ES-I3 (cell line): Measurements from ENCODE around the gene TRIL.

ENCODE experiments used
- H3K36me3 ChIP-seq: 2 replicates; pipeline ENCODE4 v1.6.1; 2013; ENCODE audit warnings: mild to moderate bottlenecking, low read length, control low read depth, moderate library complexity; ENCODE audit not compliant: insufficient read depth
- H3K4me1 ChIP-seq: 2 replicates; pipeline ENCODE4 v1.6.1; 2013; ENCODE audit warnings: mild to moderate bottlenecking, control low read depth, low read length; ENCODE audit not compliant: insufficient read depth
- H3K9ac ChIP-seq: 2 replicates; pipeline ENCODE4 v1.6.1; 2013; ENCODE audit warnings: low read depth, mild to moderate bottlenecking, low read length, moderate library complexity
- H3K9me3 ChIP-seq: 2 replicates; pipeline ENCODE4 v1.6.1; 2013; ENCODE audit warnings: mild to moderate bottlenecking, low read length, moderate library complexity; ENCODE audit not compliant: control insufficient read depth, insufficient read depth

Gene TRIL

DNA sequence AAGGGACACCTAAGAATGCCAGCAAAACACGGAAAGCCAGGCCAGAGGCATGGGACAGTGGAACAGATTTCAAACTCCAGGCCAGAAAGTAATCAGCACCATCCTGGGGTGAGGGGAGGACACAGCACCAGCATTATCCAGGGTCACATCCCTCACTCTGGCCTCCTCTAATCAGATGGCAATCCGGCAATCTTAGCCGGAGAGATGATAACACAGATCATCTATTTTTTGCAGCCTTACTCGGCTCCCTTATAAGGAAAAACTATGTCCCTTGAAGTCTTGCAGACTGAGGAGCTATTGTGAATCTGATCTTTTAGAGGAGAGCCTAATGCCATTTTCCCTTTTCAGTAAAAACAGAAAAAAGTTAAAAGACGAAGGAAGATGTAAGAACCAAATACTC, 16.5 kb downstream of the TRIL start:
- no peak overlapping the region for H3K9ac ChIP-seq
- H3K4me1 ChIP-seq, result no peaks in the 10 kb centered on the region
- H3K9me3 ChIP-seq, result no peaks in the 10 kb centered on the region; the same call in 1 of the 2 replicates
- no peaks in the 10 kb centered on the region for H3K36me3 ChIP-seq

DNA sequence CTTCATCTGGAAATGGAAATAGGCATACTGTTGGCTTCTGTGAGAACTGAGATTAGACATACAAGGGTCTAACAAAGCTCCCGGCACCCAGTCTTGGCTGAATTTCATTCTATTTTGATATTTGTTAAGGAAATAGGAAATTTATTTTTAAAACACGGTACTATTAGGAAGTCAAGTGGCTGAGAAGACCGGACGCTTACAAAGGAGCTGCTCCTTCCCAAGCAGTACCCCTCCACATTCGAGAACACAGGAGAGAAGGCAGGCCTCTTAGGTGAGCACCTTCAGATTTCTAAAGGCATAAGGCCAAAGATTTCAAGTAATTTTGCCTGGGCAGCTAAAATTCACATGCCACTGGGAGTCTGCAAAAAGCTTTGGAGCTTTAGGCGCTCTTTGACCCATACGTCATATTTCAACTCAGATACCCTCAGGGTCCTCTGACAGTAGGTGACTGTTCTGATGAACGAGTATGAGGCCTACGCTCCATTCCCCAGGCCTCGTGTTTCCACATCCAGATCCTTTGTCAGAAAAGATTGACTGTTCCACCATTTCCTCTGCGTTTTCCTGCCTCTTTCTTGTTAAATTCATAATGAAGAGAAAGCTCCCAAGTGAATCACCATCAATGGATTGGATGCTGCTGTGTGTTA, 17.3 kb downstream of the TRIL start:
- Histone ChIP-seq H3K4me1 (no peaks in the 10 kb centered on the region), H3K9me3 (no peaks in the 10 kb centered on the region), H3K9ac (no peak overlapping the region), H3K36me3 (no peaks in the 10 kb centered on the region)

DNA sequence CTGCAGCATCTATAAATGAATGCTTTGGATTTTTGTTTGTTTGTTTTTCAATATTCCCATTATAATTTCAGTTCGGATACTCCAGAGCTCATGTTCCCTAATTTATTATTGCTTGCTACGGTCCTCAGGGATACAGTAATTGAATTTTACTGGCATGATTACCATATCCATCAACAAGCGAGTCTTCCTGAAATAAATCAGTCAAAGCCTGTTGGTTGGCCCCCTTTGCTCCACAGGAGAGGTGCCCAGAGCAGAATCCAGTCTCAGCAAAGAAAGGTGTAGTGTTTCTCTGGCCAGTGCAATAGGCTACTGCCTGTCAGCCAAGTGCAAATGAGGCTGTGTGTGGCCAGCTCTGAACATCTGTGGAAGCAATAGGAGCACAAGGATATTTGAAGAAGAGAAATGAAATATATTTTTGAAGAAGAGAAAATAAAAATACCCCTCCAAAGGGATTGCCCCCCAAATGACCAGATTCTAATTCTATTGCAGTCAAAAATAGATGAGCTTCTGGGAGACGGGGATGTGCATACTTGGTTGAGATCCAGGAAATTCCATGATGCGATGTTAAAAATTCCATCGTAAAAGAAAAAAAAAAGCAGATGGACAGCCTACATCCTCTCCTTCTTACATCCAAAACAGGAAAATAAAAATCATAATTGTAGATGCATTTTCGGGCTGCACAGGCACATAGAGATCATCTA, 18.1 kb downstream of the TRIL start:
- Histone ChIP-seq H3K9me3 (no peaks in the 10 kb centered on the region), H3K9ac (no peak overlapping the region), H3K4me1 (no peaks in the 10 kb centered on the region), H3K36me3 (no peaks in the 10 kb centered on the region)

DNA sequence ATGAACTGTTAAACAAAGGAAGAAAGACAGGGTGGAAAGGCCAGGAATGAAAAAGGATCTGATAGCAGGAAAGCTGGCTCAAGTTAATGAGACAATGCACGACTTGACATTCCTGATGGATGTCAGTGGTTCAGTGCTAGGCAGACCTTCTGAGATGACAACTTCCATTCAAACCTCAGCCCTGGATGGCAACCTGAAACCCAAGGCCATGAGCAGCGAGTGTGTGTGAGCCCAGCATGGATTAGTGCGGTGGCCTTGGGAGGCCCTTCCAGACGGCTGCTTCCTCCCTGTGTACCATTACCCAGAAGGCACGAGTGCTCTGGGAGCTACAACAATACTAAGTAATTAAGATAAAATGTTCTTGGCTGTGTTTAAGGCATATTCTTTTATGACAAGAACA, 18.8 kb downstream of the TRIL start:
- Histone ChIP-seq H3K9ac (no peak overlapping the region), H3K4me1 (0 out of 2 replicates have a peak, but pooled peaks cover 1% of the 10 kb centered on the region), H3K9me3 (no peaks in the 10 kb centered on the region), H3K36me3 (no peaks in the 10 kb centered on the region)

DNA sequence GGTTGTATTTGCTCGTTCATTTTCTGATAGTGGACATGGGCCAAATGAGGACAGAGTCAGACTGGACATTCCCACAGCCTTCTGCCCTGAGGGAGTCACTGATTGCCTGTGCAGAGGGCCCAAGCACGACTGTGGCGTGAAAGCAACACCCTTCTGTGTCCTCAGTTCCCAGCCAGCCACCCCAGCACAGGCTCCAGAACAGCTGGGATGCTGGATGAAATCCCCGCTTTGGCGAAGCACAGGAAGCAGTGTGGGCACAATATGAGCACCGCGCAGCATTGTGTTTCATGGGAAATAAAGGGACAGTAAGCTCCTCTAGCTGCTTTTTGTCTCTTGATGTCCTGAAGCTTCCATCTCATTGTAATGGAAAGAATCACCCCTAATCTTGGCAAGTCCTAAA, 20.5 kb downstream of the TRIL start:
- Histone ChIP-seq H3K4me1 (peaks cover 11% of the 10 kb centered on the region), H3K9me3 (no peaks in the 10 kb centered on the region), H3K9ac (no peak overlapping the region), H3K36me3 (no peaks in the 10 kb centered on the region)

DNA sequence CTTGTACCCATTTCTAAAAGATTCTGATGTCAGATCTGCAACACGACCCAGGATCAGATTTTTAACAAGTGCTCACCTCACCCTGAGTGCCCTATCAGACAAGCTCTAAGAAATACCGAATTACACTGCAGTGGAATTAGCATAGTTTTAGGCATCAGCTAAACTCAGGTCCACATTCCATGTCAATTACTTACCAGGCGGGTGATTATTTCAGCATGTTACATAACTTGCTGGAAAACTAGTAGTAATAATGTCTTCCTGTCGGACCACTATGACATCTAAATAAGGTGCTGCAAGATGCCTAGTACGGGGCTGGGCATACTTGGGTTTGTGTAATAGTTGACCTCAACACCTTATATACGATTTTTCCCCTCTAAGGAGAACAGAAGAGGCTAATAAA, 21.0 kb downstream of the TRIL start:
- peaks cover 11% of the 10 kb centered on the region for H3K4me1 ChIP-seq
- no peak overlapping the region; the same call in 1 of the 2 replicates for H3K9ac ChIP-seq
- no peaks in the 10 kb centered on the region for H3K36me3 ChIP-seq
- no peaks in the 10 kb centered on the region for H3K9me3 ChIP-seq

DNA sequence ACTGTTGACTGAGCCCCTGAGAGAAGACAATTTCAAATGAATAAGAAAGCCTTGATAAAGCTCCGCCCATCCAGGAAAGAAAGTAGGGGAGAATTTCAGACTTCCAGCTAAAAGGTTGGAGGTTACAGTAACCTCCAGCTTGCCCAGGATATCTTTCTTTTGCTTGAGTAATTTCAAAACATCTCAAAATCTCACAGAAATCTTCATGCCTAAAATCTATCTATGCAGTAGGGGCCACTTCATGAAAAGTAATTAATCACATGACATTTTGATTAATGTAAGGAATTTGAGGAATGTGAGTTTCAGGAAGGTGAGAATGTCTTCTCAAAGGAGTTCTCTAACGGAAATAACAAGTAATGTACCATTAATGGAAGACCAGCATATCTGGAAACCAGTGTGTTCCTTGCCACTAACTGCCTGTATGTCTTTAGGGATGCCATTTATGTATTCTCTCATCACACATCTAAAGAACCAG, 24.2 kb downstream of the TRIL start:
- H3K36me3 ChIP-seq, result no peaks in the 10 kb centered on the region
- peaks cover 11% of the 10 kb centered on the region for H3K4me1 ChIP-seq
- H3K9ac ChIP-seq, result peak overlapping the region; percentile 1; the same call in 1 of the 2 replicates
- no peaks in the 10 kb centered on the region for H3K9me3 ChIP-seq

DNA sequence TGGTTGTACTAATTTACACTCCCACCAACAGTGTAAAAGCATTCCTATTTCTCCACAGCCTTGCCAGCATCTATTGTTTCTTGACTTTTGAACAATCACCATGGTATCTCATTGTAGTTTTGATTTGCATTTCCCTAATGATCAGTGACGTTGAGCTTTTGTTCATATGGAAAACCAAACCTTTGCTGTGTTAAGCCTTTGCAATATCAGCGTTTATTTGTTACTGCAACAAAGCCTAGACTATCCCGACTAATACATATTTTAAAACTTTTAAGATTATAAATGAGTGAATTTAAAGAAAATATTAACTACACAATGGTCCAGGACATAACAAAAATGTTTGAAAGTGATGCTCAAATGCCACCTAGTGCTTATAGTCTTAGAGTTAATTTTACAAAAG, 26.6 kb downstream of the TRIL start:
- Histone ChIP-seq H3K4me1 (peaks cover 11% of the 10 kb centered on the region), H3K9ac (no peak overlapping the region), H3K9me3 (no peaks in the 10 kb centered on the region)

DNA sequence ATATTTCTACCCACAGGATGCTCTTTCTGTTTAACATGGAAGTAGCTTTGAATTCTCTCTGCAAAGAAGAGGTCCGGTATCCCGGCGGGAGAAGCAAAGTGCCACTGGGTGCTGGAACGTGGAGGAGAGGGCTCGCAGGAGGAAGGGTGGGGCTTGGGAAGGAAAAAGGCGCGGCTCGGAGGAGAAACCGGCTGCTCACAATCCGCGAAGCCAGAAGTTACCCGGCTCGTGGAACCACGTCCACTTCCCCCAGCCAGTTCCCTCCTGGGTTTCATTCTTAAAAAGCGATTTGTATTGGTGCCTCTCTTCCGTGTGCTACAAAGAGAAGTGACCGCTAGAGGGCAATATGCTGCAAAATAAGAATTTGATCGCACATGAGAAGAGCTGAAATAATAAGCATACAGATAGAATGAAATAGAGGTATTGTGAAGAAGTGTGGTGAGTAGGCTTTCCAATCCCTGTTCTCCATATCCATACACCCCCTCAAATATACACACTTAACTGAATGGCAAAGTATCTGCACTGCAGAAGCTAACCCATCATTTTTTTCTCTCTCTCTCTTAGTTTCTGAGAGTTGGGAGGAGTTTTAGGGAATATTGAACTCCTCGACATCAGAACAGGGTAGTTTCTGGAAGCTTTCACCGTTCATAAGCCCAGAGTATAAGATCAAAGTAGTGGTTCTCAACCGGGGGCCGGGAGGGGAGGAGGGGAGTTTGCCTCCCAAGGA, 31.1 kb downstream of the TRIL start:
- no peaks in the 10 kb centered on the region for H3K9me3 ChIP-seq
- H3K9ac ChIP-seq, result peak overlapping the region; percentile 56
- no peaks in the 10 kb centered on the region for H3K36me3 ChIP-seq
- no peaks in the 10 kb centered on the region; the same call in 1 of the 2 replicates for H3K4me1 ChIP-seq

More for the DNA sequence above, 26.6 kb downstream of the TRIL start:
- H3K36me3 ChIP-seq, result no peaks in the 10 kb centered on the region

DNA sequence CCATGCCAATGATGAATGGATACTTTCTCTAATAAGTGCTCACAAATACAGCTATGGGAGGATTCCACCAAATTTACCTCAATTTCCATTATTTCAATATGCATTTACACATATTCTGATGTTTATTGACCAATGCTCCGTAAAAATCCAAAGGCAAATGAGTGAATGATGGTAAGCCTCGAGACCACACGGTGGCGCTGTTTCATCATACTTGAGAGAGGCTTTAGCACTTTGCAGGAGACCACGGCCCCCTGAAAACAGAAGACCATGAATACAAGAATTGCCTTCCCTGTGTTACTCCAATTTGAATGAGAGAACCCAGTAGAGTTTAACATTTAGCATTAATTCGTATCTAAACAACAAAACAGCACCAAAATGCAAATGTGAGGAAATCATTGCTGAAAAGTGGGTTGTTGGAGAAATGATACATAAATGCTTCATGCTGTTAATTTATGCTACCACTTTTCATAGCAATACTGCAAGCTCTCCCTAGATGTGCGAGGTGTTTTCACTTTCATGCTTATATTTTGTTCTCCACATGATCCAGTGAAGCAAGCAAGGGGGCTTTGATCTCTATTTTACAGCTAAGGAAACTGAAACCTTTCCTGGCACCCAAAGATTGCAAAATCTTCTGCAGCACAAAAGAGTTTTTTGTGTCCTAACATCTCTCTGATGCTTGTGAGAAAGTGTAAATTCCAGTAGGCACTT, 35.4 kb downstream of the TRIL start:
- Histone ChIP-seq H3K36me3 (no peaks in the 10 kb centered on the region), H3K4me1 (no peaks in the 10 kb centered on the region; the same call in 1 of the 2 replicates), H3K9me3 (no peaks in the 10 kb centered on the region), H3K9ac (no peak overlapping the region)

DNA sequence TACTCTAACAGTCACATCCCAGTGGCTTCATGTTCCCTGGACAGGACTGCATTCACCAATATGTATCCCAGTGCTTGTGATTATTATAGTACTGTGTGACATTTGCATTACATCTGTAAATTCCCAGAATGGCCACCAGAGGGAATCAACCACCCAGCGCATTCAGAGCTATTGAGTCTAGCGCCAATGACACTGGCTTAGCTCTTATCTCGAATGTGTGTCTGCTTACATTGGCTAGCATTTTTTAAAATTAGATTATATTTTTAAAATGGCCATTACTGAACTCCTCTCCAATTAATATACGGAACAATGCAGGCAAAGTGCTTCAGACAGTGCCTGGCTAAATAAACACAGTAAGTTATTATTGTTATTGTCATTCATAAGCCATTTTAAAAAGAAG, 36.3 kb downstream of the TRIL start:
- Histone ChIP-seq H3K9ac (no peak overlapping the region), H3K4me1 (no peaks in the 10 kb centered on the region; the same call in 1 of the 2 replicates), H3K36me3 (no peaks in the 10 kb centered on the region), H3K9me3 (no peaks in the 10 kb centered on the region)

DNA sequence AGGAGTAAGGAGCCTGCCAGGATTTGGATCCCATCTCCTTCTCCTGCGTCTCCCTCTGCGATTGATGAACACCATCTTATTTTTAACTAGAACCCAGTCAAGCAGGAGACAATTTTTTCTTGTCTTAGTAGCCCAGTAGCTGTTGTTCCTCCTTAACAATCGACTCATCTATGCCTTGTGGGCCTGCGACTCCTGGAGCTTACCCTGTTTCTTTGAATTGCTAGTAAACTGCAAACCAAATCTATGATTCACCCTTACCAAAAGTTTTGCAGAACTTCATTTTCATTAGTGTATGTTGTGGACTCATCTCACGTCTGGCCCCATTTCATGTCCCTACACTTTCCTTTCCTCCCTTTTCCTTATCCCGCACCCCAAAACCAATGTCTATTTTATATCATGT, 37.7 kb downstream of the TRIL start:
- H3K9me3 ChIP-seq, result no peaks in the 10 kb centered on the region
- no peaks in the 10 kb centered on the region; the same call in 1 of the 2 replicates for H3K4me1 ChIP-seq
- no peak overlapping the region for H3K9ac ChIP-seq
- H3K36me3 ChIP-seq, result no peaks in the 10 kb centered on the region

DNA sequence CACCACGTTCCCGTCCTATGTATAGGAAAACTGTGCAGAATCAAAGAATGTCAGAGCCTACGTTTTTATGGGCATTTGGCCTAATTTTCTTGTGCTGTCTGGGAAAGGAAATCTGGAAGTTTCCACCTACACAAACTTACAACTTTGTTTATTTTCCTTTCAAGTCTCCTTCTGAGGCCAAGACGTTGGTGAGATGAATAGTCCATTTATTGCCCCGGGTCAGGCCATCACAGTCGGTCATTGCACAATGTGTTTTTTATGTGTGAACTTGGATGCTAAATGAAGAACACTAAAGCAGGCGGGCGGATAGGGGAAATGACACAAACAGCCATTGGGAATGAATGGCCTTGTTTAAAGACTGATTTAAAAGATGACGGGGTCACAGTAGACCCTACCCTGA, 38.6 kb downstream of the TRIL start:
- Histone ChIP-seq H3K9me3 (no peaks in the 10 kb centered on the region), H3K4me1 (no peaks in the 10 kb centered on the region; the same call in 1 of the 2 replicates), H3K9ac (no peak overlapping the region), H3K36me3 (no peaks in the 10 kb centered on the region)

DNA sequence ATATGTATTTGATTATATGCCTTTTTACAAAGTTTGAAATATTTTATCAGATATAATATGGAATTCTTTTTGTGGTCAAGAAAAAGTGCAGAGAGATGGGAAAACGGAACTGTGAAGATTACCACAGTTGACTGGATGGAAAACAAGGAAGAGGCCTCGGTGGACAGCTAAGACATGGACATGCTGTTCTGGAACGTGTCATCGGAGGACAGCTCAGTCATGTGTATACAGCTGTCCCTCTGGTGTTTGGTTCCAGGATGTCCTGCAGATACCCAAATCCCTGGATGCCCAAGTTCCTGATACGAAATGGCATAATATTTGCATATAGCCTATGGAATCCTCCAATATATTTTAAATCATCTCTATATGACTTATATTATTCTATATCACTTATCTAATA, 49.4 kb downstream of the TRIL start:
- Histone ChIP-seq H3K4me1 (peaks cover 6% of the 10 kb centered on the region), H3K9me3 (peaks cover 11% of the 10 kb centered on the region), H3K9ac (no peak overlapping the region), H3K36me3 (no peaks in the 10 kb centered on the region)
